ENCODE data around the gene TMEM44.

TMEM44 gene

GRCh38 chr3:194661946-194662345, 28.7 kb upstream of the TMEM44 start:
- DNase-seq (ENCODE audit: insufficient read length, low spot score) (no peak), FAIRE-seq (no peak)
- TF ChIP-seq, protein P1, sequence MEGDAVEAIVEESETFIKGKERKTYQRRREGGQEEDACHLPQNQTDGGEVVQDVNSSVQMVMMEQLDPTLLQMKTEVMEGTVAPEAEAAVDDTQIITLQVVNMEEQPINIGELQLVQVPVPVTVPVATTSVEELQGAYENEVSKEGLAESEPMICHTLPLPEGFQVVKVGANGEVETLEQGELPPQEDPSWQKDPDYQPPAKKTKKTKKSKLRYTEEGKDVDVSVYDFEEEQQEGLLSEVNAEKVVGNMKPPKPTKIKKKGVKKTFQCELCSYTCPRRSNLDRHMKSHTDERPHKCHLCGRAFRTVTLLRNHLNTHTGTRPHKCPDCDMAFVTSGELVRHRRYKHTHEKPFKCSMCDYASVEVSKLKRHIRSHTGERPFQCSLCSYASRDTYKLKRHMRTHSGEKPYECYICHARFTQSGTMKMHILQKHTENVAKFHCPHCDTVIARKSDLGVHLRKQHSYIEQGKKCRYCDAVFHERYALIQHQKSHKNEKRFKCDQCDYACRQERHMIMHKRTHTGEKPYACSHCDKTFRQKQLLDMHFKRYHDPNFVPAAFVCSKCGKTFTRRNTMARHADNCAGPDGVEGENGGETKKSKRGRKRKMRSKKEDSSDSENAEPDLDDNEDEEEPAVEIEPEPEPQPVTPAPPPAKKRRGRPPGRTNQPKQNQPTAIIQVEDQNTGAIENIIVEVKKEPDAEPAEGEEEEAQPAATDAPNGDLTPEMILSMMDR (IDR thresholded peaks at IDR 0.05; ENCODE audit: insufficient read depth, missing control alignments), result no peak

GRCh38 chr3:194661374-194661773, 28.2 kb upstream of the TMEM44 start:
- TF ChIP-seq, protein P1 (IDR thresholded peaks at IDR 0.05; ENCODE audit: insufficient read depth, missing control alignments), result no peak
- peak; percentile 64 for FAIRE-seq
- no peak for DNase-seq (ENCODE audit: insufficient read length, low spot score)

DNA sequence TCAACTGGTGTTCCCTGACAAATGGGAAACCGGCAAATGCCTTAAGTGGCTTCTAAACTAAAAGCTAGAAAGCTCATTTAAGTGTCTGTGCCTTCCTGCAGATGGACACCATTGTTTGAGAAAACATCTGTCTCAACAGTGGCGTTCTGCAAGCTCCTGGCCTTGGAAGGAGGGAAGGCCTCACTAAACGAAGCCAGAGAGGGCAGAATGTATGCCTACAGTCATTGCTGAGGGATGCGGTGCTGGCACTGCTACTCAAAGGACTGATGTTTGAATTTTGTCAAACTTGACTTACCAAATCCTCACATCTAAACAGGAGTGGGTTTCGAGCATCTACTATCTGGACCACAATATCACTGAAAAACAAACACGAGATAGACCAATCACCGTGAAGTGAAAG, 26.6 kb upstream of the TMEM44 start:
- TF ChIP-seq, protein P1 (IDR thresholded peaks at IDR 0.05; ENCODE audit: insufficient read depth, missing control alignments), result no peak
- DNase-seq (ENCODE audit: insufficient read length, low spot score), result no peak
- FAIRE-seq, result no peak

GRCh38 chr3:194658477-194659242, 25.4 kb upstream of the TMEM44 start:
- no peak for FAIRE-seq
- DNase-seq (ENCODE audit: insufficient read length, low spot score), result no peak

DNA sequence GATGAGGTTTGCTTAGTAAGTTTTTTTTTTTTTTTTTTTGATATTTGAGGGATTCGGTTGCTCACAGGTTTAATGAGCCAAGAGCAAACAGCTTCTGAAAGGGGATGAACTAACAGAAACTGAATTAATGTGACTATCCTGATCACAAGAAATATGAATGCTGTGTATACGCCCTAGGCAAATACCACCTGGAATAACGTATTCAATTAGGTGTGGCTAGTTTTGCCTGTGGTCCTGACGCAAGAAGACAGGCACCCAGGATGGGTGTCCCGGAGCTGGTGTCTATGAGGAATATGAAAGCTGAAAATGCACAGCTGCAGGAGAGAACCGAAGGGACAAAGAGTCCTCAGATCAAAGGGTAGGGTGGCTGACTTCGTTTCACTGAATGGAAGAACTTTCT, 24.2 kb upstream of the TMEM44 start:
- DNase-seq (ENCODE audit: insufficient read length, low spot score), result no peak
- no peak for FAIRE-seq
- TF ChIP-seq, protein P1 (IDR thresholded peaks at IDR 0.05; ENCODE audit: insufficient read depth, missing control alignments), result no peak

More at GRCh38 chr3:194658477-194659242, 25.4 kb upstream of the TMEM44 start:
- TF ChIP-seq, protein P1 (IDR thresholded peaks at IDR 0.05; ENCODE audit: insufficient read depth, missing control alignments), result no peak

- DNase-seq (ENCODE audit: insufficient read length, low spot score) (no peak), FAIRE-seq (no peak)
- TF ChIP-seq, protein P1 (IDR thresholded peaks at IDR 0.05; ENCODE audit: insufficient read depth, missing control alignments), result no peak
Measured at GRCh38 chr3:194654443-194654842, 21.2 kb upstream of the TMEM44 start.

- FAIRE-seq (no peak), DNase-seq (ENCODE audit: insufficient read length, low spot score) (no peak)
- TF ChIP-seq, protein P1 (IDR thresholded peaks at IDR 0.05; ENCODE audit: insufficient read depth, missing control alignments), result no peak
Measured at GRCh38 chr3:194647747-194648146, 14.5 kb upstream of the TMEM44 start.

Measured in D721Med (cell line).